K562 (cell line): Measurements from ENCODE around the gene TRABD2B. TPM values are rescaled to one million over a fixed set of nuclear protein-coding genes. Genes with fewer than 3 reads are reported as not detected.

Source experiments
- ATAC-seq: fragments of 200-7000 bp; cut with Tn5 transposase; 3 replicates; pipeline ENCODE4 v1.9.1; 2020; ENCODE audit warnings: moderate library complexity
- BruUV-seq: library from RNA; stranded (reverse); fragments of 400-500 nt; replicated peaks from 2 replicates; lab custom pipeline; 2021; lab: Mats Ljungman, UMichigan
- CTCF ChIA-PET: fragments of 300-600 bp; formaldehyde crosslinking; extraction: SDS; loops from one replicate; lab custom pipeline; 2021; ENCODE audit warnings: low intra/inter-chr PET ratio; lab: Yijun Ruan, JAX
- POLR2A ChIA-PET: fragments of 300-600, 350-650 bp; sonication (Branson Sonifier 250); formaldehyde crosslinking; extraction: SDS; loops from one replicate; lab custom pipeline; 2021; ENCODE audit warnings: antibody characterized with exemption, inconsistent platforms; lab: Yijun Ruan, JAX
- DNase-seq, 4 experiments: peaks; one replicate each; pipeline versions ENCODE4 v3.0.0 to v3.0.0-alpha.2; 2011 to 2018; ENCODE audit warnings: low spot score in 3 of 4, mixed read lengths in 3 of 4; ENCODE audit errors: extremely low read depth in 1 of 4
- FAIRE-seq: peaks from 2 replicates; lab custom pipeline; 2011; peaks lifted over from hg19 to GRCh38; lab: Jason Lieb, UNC
- H2AFZ ChIP-seq: 2 replicates; pipeline ENCODE4 v1.6.0; 2011; ENCODE audit warnings: low read depth, low read length, control low read depth, inconsistent platforms
- H3K27ac ChIP-seq: fragments of 200-600 bp; 3 replicates; pipeline ENCODE4 v1.8.0; 2011; ENCODE audit warnings: low read depth, mild to moderate bottlenecking, control low read depth, inconsistent platforms, low read length, moderate library complexity, mixed read lengths; ENCODE audit errors: extremely low read depth
- H3K27me3 ChIP-seq, 2 experiments: fragments of 300-600 bp in 1 of 2; 2 replicates in 1 of 2; 3 replicates in 1 of 2; pipeline versions ENCODE4 v1.6.0 to v1.8.0; 2011; ENCODE audit warnings: inconsistent platforms in 2 of 2, low read length in 2 of 2, mild to moderate bottlenecking in 1 of 2, mixed read lengths in 1 of 2, moderate library complexity in 1 of 2; ENCODE audit not compliant: control insufficient read depth in 2 of 2, insufficient read depth in 2 of 2
- H3K36me3 ChIP-seq: fragments of 300-600 bp; 3 replicates; pipeline ENCODE4 v1.8.0; 2011; ENCODE audit warnings: mild to moderate bottlenecking, low read length, inconsistent platforms; ENCODE audit not compliant: control insufficient read depth, insufficient read depth
- H3K4me1 ChIP-seq, 2 experiments: fragments of 200-600 bp in 1 of 2; replicated peaks in 1 of 2; 2 replicates in 1 of 2; 3 replicates in 1 of 2; pipeline versions ENCODE4 v1.5.1 to v1.8.0; 2011; ENCODE audit warnings: inconsistent platforms in 2 of 2, low read length in 2 of 2, mild to moderate bottlenecking in 1 of 2, mixed read lengths in 1 of 2, moderate library complexity in 1 of 2; ENCODE audit not compliant: control insufficient read depth in 2 of 2, insufficient read depth in 2 of 2
- H3K4me2 ChIP-seq: 2 replicates; pipeline ENCODE4 v1.6.1; 2011; ENCODE audit warnings: low read length, control low read depth, inconsistent platforms, mixed read lengths; ENCODE audit not compliant: insufficient read depth
- H3K4me3 ChIP-seq: fragments of 200-600 bp; sonication (generic), shearing (Covaris generic); 2 replicates; pipeline ENCODE4 v1.5.1; 2016; ENCODE audit warnings: control low read depth, inconsistent platforms
- H3K79me2 ChIP-seq: fragments of 200-600 bp; 3 replicates; pipeline ENCODE4 v1.8.0; 2011; ENCODE audit warnings: low read length, inconsistent platforms; ENCODE audit not compliant: control insufficient read depth, insufficient read depth
- H3K9ac ChIP-seq, 2 experiments: 2 replicates each; pipeline versions ENCODE4 v1.6.0 to v1.6.1; 2011; ENCODE audit warnings: low read depth in 2 of 2, low read length in 2 of 2, control low read depth in 1 of 2, inconsistent platforms in 1 of 2, mild to moderate bottlenecking in 1 of 2, mixed read lengths in 1 of 2; ENCODE audit not compliant: insufficient read depth in 1 of 2
- H3K9me1 ChIP-seq: one replicate; pipeline ENCODE4 v1.6.0; 2011; ENCODE audit warnings: inconsistent platforms, mild to moderate bottlenecking, low read length, moderate library complexity; ENCODE audit not compliant: control insufficient read depth, insufficient read depth
- H3K9me3 ChIP-seq: replicated peaks from 2 replicates; pipeline ENCODE4 v1.5.1; 2011; ENCODE audit warnings: low read depth, low read length, inconsistent platforms; ENCODE audit not compliant: control insufficient read depth, insufficient read depth
- H4K20me1 ChIP-seq: replicated peaks from 2 replicates; pipeline ENCODE4 v1.6.1; 2011; ENCODE audit warnings: low read length, inconsistent platforms, mixed read lengths; ENCODE audit not compliant: control insufficient read depth, insufficient read depth
- CC2D1A ChIP-seq: fragments of 450-650 bp; IDR thresholded peaks from 2 replicates; pipeline ENCODE4 v1.6.1; 2017; ENCODE audit warnings: mild to moderate bottlenecking
- ERF ChIP-seq: fragments of 450-650 bp; formaldehyde crosslinking; IDR thresholded peaks from 2 replicates; pipeline ENCODE4 v1.4.0; 2020; ENCODE audit warnings: mild to moderate bottlenecking, mixed read lengths
- ZBTB17 ChIP-seq: fragments of 450-650 bp; formaldehyde crosslinking; IDR thresholded peaks from 2 replicates; pipeline ENCODE4 v1.4.0; 2020; ENCODE audit warnings: mild to moderate bottlenecking
- in situ Hi-C: fragments of 300-500 bp; cut with MboI; formaldehyde crosslinking; loops from 4 replicates; pipeline ENCODE4 v1.15.0; 2018; ENCODE audit warnings: inconsistent platforms, mixed read lengths
- intact Hi-C: fragments of 100-400 bp; cut with micrococcal nuclease; formaldehyde crosslinking; loops from 2 replicates; pipeline ENCODE4 v1.14.2; 2022
- polyA plus RNA-seq, 8 experiments: library from polyadenylated mRNA; depleted of rRNA in 4 of 8; stranded (reverse) in 5 of 8; unstranded in 3 of 8; fragments of >200 nt; fragmentation: Nextera tagmentation in 2 of 8; fragmentation: Illumina TruSeq in 1 of 8; extraction: Ambion mirVana in 2 of 8; extraction: Trizol in 1 of 8; gene quantifications; 2 replicates each; pipeline versions ENCODE4 v1.2.1 to v1.2.3, GENCODE V29; 2011 to 2014; ENCODE audit warnings: inconsistent platforms in 1 of 8, missing spikeins in 1 of 8
- total RNA-seq, 7 experiments: library from RNA; depleted of rRNA in 6 of 7; stranded (reverse); fragments of >200 nt in 6 of 7; fragmentation: Illumina TruSeq in 2 of 7; extraction: Trizol in 2 of 7; gene quantifications; 2 replicates each; pipeline versions ENCODE4 v1.2.1 to v1.2.3, GENCODE V29; 2011 to 2021; ENCODE audit warnings: low replicate concordance in 1 of 7
- TF ChIP-seq, protein P1 (sequence below): fragments of 450-650 bp; formaldehyde crosslinking; IDR thresholded peaks from 2 replicates; pipeline ENCODE4 v1.4.0; 2020; ENCODE audit warnings: mild to moderate bottlenecking, moderate library complexity
- TF ChIP-seq, protein P2 (sequence below): sonication (generic); formaldehyde crosslinking; IDR thresholded peaks from 2 replicates; pipeline ENCODE4 v1.8.0; 2022; ENCODE audit warnings: mild to moderate bottlenecking, low read depth, missing genetic modification reagents

The TRABD2B gene
- total and polyA plus RNA-seq, 9 of the 15 experiments (the other 6 are each of a cell fraction or from before 2014, with no cell fraction given), result not detected

DNA sequence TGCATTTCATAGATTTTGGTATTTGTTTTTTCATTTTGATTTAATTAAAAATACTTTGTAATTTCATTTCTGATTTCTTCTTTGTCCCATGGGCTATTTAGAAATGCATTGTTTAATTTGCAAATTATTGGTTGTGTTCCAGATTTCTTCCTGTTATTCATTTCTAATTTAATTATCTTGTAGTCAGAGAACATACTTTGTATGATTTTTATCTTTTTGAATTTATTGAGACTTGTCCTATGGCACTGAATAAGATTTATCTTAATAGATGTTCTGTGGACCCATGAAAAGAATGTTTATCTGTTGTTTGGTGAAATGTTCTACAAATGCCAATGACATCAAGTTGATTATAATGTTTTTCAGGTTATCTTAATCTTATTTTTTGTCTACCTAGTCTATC is 16.1 kb upstream of the TRABD2B start:
- CTCF ChIA-PET, result no interaction called here
- POLR2A ChIA-PET, result no interaction called here
- intact Hi-C loops (no loop called here), in situ Hi-C loops (no loop called here)
- TF ChIP-seq ZBTB17 (CRISPR knock-in tag), result no peak
- TF ChIP-seq CC2D1A, result no peak
- TF ChIP-seq, protein P1, sequence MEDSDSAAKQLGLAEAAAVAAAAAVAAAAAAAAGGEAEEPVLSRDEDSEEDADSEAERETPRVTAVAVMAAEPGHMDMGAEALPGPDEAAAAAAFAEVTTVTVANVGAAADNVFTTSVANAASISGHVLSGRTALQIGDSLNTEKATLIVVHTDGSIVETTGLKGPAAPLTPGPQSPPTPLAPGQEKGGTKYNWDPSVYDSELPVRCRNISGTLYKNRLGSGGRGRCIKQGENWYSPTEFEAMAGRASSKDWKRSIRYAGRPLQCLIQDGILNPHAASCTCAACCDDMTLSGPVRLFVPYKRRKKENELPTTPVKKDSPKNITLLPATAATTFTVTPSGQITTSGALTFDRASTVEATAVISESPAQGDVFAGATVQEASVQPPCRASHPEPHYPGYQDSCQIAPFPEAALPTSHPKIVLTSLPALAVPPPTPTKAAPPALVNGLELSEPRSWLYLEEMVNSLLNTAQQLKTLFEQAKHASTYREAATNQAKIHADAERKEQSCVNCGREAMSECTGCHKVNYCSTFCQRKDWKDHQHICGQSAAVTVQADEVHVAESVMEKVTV (CRISPR knock-in tag), result no peak
- TF ChIP-seq ERF (CRISPR knock-in tag), result no peak
- TF ChIP-seq, protein P2, sequence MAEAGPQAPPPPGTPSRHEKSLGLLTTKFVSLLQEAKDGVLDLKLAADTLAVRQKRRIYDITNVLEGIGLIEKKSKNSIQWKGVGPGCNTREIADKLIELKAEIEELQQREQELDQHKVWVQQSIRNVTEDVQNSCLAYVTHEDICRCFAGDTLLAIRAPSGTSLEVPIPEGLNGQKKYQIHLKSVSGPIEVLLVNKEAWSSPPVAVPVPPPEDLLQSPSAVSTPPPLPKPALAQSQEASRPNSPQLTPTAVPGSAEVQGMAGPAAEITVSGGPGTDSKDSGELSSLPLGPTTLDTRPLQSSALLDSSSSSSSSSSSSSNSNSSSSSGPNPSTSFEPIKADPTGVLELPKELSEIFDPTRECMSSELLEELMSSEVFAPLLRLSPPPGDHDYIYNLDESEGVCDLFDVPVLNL, result no peak
- Histone ChIP-seq H3K4me3 (no peak overlapping the region), H3K4me2 (no peak overlapping the region), H3K4me1 (no peaks in the 10 kb centered on the region), H4K20me1 (no peaks in the 10 kb centered on the region), H3K9me3 (no peaks in the 10 kb centered on the region), H3K79me2 (no peaks in the 10 kb centered on the region), H3K27ac (no peak overlapping the region), H3K9me1 (no peaks in the 10 kb centered on the region), H3K9ac (no peak overlapping the region), H2AFZ (no peak overlapping the region), H3K27me3 (no peaks in the 10 kb centered on the region), H3K36me3 (no peaks in the 10 kb centered on the region)
- DNase-seq (no peak), FAIRE-seq (peak; percentile 6), ATAC-seq (no peak)
- BruUV-seq, result no TSS peak
